Neural progenitor cell (in vitro differentiated cells): ENCODE measurements around the gene FGF21.

Experiments
- EZH2 ChIP-seq: fragments of 200-600 bp; sonication (generic); IDR thresholded peaks from 2 replicates; pipeline ENCODE4 v1.6.1; 2017; ENCODE audit warnings: antibody characterized with exemption, mild to moderate bottlenecking, moderate library complexity
- EZH2phosphoT487 ChIP-seq: fragments of 200-600 bp; sonication (generic); IDR thresholded peaks from 2 replicates; pipeline ENCODE4 v1.6.1; 2017; ENCODE audit warnings: antibody characterized with exemption
- TF ChIP-seq, protein P1 (sequence below): fragments of 200-600 bp; sonication (generic); IDR thresholded peaks from 2 replicates; pipeline ENCODE4 v1.5.1; 2017; ENCODE audit warnings: antibody characterized with exemption, mild to moderate bottlenecking

DNA sequence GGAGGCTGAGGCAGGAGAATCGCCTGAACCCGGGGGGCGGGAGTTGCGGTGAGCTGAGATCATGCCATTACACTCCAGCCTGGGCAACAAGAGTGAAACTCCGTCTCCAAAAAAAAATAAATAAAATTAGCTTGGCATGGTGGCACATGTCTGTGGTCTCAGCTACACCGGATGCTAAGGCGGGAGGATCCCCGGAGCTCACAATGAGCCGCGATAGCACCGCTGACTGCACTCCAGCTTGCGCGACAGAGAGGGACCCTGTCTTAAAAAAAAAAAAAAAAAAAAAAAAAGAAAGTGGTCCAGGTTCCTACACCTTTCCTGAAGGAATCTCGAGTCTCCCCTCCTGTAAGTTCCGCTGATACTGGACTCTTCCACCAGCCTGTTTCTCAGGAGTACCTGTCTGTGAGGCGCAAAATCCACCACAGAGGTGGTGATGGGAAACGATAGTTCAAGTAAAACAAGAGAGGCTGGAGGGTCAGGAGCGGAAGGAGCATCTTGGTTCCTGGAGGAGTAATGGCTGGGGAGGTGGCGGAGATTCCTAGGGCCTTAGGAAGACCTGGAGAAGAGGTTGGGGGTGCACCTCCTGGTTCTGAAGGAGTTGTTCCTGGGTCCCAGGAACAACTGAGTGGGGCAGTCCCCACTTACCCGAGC, 3.4 kb upstream of the FGF21 start:
- TF ChIP-seq, protein P1, sequence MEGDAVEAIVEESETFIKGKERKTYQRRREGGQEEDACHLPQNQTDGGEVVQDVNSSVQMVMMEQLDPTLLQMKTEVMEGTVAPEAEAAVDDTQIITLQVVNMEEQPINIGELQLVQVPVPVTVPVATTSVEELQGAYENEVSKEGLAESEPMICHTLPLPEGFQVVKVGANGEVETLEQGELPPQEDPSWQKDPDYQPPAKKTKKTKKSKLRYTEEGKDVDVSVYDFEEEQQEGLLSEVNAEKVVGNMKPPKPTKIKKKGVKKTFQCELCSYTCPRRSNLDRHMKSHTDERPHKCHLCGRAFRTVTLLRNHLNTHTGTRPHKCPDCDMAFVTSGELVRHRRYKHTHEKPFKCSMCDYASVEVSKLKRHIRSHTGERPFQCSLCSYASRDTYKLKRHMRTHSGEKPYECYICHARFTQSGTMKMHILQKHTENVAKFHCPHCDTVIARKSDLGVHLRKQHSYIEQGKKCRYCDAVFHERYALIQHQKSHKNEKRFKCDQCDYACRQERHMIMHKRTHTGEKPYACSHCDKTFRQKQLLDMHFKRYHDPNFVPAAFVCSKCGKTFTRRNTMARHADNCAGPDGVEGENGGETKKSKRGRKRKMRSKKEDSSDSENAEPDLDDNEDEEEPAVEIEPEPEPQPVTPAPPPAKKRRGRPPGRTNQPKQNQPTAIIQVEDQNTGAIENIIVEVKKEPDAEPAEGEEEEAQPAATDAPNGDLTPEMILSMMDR: no peak
- no peak for TF ChIP-seq EZH2
- no peak for TF ChIP-seq EZH2phosphoT487
